SK-N-SH (cell line): ENCODE data around the gene EIF2B5.

ENCODE experiments used
- ELF1 ChIP-seq: IDR thresholded peaks from 2 replicates; pipeline ENCODE4 v1.4.0; 2012
- EZH2phosphoT487 ChIP-seq: fragments of 200-600 bp; sonication (generic); IDR thresholded peaks from 2 replicates; pipeline ENCODE4 v1.6.1; 2017; ENCODE audit warnings: low read depth, mixed run types, mild to moderate bottlenecking, antibody characterized with exemption, moderate library complexity, borderline replicate concordance
- FOXM1 ChIP-seq: IDR thresholded peaks from 2 replicates; pipeline ENCODE4 v1.4.0; 2012; ENCODE audit warnings: low read depth, mild to moderate bottlenecking
- SIN3A ChIP-seq: IDR thresholded peaks from 2 replicates; pipeline ENCODE4 v1.6.1; 2012; ENCODE audit warnings: low read depth, mild to moderate bottlenecking, low read length, moderate library complexity, borderline replicate concordance
- TAF1 ChIP-seq: IDR thresholded peaks from 2 replicates; pipeline ENCODE4 v1.6.1; 2012; ENCODE audit warnings: low read depth, mild to moderate bottlenecking, low read length, moderate library complexity, borderline replicate concordance
- TF ChIP-seq, protein P1 (sequence below): fragments of 200-600 bp; sonication (generic); IDR thresholded peaks from 2 replicates; pipeline ENCODE4 v1.6.1; 2017; ENCODE audit warnings: antibody characterized with exemption, mild to moderate bottlenecking, moderate library complexity

DNA sequence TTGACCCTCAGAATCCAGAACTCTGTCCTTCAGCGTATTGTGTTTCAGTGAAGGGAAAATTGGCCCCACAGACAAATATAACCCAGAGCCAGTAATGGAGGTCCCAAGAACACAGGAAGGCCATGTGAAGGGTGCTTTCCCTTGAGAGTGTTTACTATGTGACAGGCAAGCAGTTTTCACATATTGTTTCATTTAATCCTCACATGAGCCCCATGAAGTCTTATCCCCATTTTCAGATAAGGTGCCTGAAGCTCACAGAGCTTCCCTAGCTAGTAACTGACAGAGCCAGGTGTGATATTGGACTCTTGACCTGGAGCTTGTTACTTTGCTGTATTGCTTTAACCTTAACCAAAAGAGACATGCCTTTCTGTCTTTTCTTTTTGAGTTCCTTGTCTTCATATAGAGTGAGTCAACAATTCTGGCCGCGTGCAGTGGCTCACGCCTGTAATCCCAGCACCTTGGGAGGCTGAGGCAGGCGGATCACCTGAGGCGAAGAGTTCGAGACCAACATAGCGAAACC lies 10.7 kb downstream of the EIF2B5 start:
- TF ChIP-seq TAF1: no peak
- TF ChIP-seq, protein P1, sequence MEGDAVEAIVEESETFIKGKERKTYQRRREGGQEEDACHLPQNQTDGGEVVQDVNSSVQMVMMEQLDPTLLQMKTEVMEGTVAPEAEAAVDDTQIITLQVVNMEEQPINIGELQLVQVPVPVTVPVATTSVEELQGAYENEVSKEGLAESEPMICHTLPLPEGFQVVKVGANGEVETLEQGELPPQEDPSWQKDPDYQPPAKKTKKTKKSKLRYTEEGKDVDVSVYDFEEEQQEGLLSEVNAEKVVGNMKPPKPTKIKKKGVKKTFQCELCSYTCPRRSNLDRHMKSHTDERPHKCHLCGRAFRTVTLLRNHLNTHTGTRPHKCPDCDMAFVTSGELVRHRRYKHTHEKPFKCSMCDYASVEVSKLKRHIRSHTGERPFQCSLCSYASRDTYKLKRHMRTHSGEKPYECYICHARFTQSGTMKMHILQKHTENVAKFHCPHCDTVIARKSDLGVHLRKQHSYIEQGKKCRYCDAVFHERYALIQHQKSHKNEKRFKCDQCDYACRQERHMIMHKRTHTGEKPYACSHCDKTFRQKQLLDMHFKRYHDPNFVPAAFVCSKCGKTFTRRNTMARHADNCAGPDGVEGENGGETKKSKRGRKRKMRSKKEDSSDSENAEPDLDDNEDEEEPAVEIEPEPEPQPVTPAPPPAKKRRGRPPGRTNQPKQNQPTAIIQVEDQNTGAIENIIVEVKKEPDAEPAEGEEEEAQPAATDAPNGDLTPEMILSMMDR: no peak
- TF ChIP-seq SIN3A: no peak
- TF ChIP-seq FOXM1: no peak
- no peak for TF ChIP-seq EZH2phosphoT487
- no peak for TF ChIP-seq ELF1
